ENCODE results near the gene CWC25. TPM values are rescaled to one million over a fixed set of nuclear protein-coding genes. Genes with fewer than 3 reads are reported as not detected.
A peak's percentile ranks its signal among the peaks of the same experiment; 100 is the strongest.

Gene CWC25
- total and polyA plus RNA-seq, 9 of the 15 experiments (the other 6 are each of a cell fraction or from before 2014, with no cell fraction given) = 16.5 to 27.4 (median 23.0) TPM

- TF ChIP-seq ZNF639 (CRISPR knock-in tag; conservative IDR thresholded peaks at IDR 0.05 in 1 of 2, IDR thresholded peaks at IDR 0.05 in 1 of 2) = peak in 1 of 2 experiments; percentile 71; a peak in 1 of 4 replicates
- TF ChIP-seq ZMIZ1 (IDR thresholded peaks at IDR 0.05; ENCODE audit: low read depth in 2 of 2, low read length in 2 of 2) = peak in 1 of 2 experiments; percentile 60; a peak in 1 of 4 replicates
- TF ChIP-seq CREB3L1 (IDR thresholded peaks at IDR 0.05; ENCODE audit: borderline replicate concordance, low read depth) = peak; percentile 93
- TF ChIP-seq TARDBP (IDR thresholded peaks at IDR 0.05) = peak; percentile 46; the same call in 1 of the 2 replicates
Observed at GRCh38 chr17:38824899-38825761, at the start of gene CWC25 (continued).

Data from K562 (cell line).